NOMO-1 treated with DMSO at 0.1 percent for 48 hours (cell line): ENCODE results near the gene DPM1.

Source experiments
- DNase-seq: peaks from one replicate; lab custom pipeline; 2025; ENCODE audit not compliant: unreplicated experiment; lab: John Stamatoyannopoulos, UW

The DPM1 gene

GRCh38 chr20:50930976-50931305, 27.4 kb downstream of the DPM1 start:
- peak; percentile 50 for DNase-seq

- DNase-seq = no peak
Observed at GRCh38 chr20:50930139-50930975, 28.0 kb downstream of the DPM1 start.

- DNase-seq = peak; percentile 95
Observed at GRCh38 chr20:50929299-50930138, 28.8 kb downstream of the DPM1 start.

GRCh38 chr20:50928469-50928868, 29.9 kb downstream of the DPM1 start:
- no peak for DNase-seq

- DNase-seq = no peak
Observed at GRCh38 chr20:50926530-50926929, 31.8 kb downstream of the DPM1 start.

GRCh38 chr20:50924261-50924920, 33.9 kb downstream of the DPM1 start:
- no peak for DNase-seq

GRCh38 chr20:50921803-50922501, 36.4 kb downstream of the DPM1 start:
- DNase-seq = no peak

DNA sequence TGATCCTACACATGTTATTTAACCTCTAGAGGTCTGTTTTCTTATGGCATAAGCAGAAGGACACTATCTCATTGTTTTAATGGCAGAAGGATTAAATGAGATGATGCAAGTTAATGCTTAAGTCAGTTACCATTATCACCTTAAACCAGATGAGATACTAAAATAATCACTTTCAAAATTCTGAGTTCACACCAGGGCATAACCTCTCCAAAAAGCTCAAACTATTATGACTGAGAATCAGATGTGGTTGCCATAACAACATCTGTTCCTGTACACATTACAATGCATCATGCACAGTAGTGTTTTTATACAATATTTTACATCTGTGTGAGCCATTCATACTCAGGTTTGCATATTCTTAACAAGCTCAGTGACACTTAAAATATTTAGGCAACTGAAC, 37.3 kb downstream of the DPM1 start:
- DNase-seq = no peak

DNA sequence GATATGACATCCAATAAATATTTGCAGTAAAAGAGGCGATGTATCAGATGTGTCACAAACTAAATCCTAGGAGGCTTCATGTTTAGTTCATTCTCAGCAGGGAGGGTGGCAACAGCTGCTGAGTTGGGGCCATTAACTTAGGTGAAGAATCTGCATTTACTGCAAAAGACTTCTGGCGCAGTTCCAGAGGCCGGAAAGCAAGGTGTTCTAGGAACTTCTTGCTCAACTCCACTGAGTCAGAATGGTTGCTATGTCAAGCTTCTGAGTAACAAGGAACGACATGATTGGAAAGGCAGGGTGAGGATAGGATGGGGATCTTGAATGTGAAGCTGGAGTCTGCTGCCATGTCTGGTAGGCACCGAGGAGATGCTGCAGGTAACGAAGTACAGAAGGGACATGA, 38.8 kb downstream of the DPM1 start:
- DNase-seq = no peak

DNA sequence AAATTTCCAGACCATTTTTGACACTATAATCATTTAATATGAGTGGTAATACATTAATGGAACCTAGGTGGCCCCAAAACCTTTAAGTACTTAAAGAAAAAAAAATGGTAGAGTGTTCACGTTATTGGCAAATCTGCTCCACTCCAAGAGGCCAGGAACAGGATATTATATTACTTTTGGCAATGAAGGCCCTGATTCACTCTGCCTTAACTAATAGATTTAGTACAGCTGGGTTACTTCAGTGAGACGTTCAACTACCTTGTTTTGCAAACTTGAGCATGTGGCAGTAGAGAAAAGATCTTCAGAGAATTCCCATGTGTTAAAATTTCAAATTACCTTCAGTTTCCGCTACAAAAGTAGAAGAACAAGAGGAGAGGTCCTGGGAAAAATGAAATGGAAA, 39.9 kb downstream of the DPM1 start:
- no peak for DNase-seq

DNA sequence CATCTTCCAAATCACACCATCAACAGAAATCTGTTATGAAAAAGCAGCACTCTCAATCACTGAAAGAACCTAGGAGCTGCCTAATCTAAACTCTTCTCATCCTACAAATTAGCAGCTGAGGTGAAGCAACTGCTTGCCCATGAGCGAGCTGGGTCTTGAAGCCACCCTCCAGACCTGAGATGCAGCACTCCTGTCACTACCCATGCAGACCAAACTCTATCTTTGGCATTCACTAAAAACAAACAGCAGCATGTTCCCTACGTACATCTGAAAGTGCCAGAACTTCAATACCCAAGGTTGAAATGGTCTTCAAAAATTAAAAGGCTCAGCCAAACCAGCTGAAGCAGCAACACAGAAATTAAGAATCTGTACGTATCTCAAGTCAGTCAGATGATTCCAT, 41.4 kb downstream of the DPM1 start:
- no peak for DNase-seq

- DNase-seq = no peak
Observed at GRCh38 chr20:50916257-50916656, 42.1 kb downstream of the DPM1 start.

DNA sequence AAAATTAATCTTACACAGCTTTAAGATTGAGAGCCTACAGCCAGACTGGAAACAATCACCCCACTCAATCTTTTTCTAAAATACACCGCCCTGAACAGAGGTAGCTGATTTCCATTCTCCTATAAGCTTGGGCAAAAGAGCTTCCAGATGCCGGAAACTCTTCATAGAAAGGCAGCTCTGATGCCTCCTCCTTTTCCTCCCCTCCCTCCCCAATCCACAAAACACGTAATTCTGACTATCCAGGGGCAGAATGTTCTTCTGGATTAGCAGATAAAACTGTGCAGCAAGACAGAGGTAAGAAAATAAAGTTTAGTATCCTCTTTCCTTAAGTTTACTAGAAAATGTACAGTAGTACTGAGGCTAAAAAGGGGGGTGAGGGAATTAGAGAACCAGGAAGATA, 42.9 kb downstream of the DPM1 start:
- no peak for DNase-seq

GRCh38 chr20:50913690-50914375, 44.5 kb downstream of the DPM1 start:
- no peak for DNase-seq

DNA sequence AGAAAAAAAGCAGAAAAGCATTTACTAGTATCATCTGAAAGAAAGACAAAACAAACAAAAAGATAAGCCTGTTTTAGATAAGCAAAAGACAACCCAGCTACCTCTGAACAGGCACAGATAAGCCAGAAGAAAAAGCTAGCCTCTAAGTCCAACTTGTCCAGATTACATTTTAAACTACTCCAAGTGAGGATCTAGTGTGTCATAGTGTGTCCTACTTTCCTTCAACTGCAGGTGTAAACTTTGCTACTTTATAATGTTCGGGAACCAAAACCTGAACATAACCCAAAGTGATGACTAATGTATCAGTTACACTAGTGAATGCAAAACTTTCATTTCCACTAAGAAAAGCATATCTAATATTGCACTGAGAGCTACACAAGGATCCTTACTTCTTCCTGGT, 46.6 kb downstream of the DPM1 start:
- no peak for DNase-seq

DNA sequence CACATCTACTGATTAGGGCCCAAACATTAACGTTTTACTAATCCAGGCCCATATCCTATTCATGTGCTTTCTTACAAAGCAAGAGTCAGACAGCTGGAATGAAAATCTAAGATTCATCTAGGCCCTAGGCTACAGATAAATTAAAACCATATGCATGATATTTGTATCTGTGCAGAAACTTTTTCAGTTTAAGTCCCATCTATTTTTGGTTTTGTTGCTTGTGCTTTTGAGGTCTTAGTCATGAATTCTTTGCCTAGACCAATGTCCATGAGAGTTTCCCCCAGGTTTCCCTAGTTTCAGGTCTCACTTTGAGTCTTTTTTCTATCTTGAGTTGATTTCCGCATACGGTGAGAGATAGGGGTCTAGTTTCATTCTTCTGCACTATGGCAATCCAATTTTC, 47.3 kb downstream of the DPM1 start:
- DNase-seq = no peak

DNA sequence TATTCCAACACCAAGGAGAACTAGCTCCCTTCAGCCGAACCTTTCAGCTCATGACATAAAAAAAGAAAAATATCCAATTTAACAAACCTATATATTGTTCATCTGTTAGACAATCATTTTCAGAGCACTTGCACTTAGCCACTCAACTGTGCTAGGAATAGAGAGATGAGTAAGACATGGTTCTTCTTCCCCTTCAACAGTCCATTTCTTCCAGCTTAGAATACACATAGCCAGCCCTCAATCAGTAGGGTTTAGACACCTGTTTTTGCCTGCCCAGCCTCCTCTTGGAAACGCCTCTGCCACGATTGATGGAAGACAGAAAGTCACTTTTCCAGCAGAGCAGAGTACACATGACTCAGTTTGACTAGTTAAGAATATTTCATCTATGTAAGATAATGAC, 48.9 kb downstream of the DPM1 start:
- DNase-seq = no peak

DNA sequence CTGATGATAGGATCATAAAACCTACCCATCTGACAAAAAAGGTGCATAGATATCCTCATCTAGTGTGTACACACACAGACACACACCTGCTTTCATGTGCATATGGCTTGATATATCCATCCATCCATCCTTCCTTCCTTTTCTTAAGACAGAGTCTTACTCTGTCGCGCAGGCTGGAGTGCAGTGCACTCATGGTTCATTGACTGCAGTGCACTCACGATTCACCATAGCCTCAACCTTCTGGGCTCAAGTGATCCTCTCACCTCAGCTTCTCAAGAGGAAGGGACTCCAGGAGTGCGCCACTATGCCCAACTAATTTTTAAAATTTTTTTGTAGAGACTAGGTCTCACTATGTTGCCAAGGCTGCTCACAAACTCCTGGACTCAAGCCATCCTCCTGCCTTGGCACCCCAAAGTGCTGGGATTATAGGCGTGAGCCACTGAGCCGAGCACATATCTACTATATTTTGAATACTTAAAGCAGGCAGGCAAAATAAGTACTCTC, 54.2 kb downstream of the DPM1 start:
- no peak for DNase-seq

- no peak for DNase-seq
Observed at GRCh38 chr20:50903353-50904051, 54.8 kb downstream of the DPM1 start.

DNA sequence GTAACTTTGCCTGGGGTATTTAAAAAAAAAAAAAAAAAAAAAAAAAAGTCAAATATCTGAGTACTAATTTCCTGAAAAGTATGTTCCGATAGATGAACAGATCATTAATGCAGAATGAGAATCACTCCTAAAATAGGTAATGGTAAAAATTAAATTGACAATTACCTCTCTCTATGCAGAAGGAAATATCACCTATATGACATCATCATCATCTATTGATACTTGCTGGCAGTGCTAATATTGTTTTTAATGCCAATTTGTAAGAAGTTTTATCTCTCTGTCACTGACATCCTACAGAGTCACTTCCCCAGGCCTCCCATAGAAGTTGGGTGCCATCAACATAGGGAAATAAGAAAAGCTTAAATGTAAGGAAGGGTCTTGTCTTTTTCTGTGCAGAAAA, 57.0 kb downstream of the DPM1 start:
- DNase-seq = no peak
